Muscle of leg (tissue), 11 donors: ENCODE measurements around the gene GRB2. TPM values are rescaled to one million over a fixed set of nuclear protein-coding genes. Genes with fewer than 3 reads are reported as not detected.
"Not testable (repeated sequence)": the region's sequence is repeated elsewhere in the genome, so short reads cannot be mapped to it uniquely, and the experiment has no call there.

Source experiments
- DNase-seq: peaks from one replicate; pipeline ENCODE4 v3.0.0; 2013
- H3K27ac ChIP-seq: one replicate; pipeline ENCODE4 v1.5.1; 2013; ENCODE audit warnings: mild to moderate bottlenecking, low read length, control low read depth
- H3K27me3 ChIP-seq: one replicate; pipeline ENCODE4 v1.6.1; 2013; ENCODE audit warnings: low read length; ENCODE audit not compliant: control insufficient read depth, insufficient read depth
- H3K36me3 ChIP-seq: one replicate; pipeline ENCODE4 v1.6.1; 2013; ENCODE audit warnings: low read length; ENCODE audit not compliant: control insufficient read depth, insufficient read depth
- H3K4me1 ChIP-seq: one replicate; pipeline ENCODE4 v1.6.1; 2013; ENCODE audit warnings: low read length; ENCODE audit not compliant: control insufficient read depth, insufficient read depth
- H3K4me3 ChIP-seq: one replicate; pipeline ENCODE4 v1.5.1; 2013; ENCODE audit warnings: low read length, control low read depth
- H3K9me3 ChIP-seq: replicated peaks from 2 replicates; pipeline ENCODE4 v1.6.1; 2013; ENCODE audit warnings: low read depth, low read length; ENCODE audit not compliant: control insufficient read depth
- WGBS: methylation state at CpG from one replicate; pipeline ENCODE4 v1.1.5; 2013; ENCODE audit warnings: missing lambda C conversion rate; ENCODE audit not compliant: insufficient coverage; 5-methylcytosine and 5-hydroxymethylcytosine counted together
- polyA plus RNA-seq, 8 donors: library from polyadenylated mRNA; unstranded; fragments of 120-200 nt; gene quantifications; one replicate each; pipeline versions ENCODE4 v1.2.1 to v1.2.3, GENCODE V29; 2013; ENCODE audit warnings: inconsistent platforms in 1 of 8, low replicate concordance in 1 of 8; ENCODE audit not compliant: insufficient read length in 8 of 8, insufficient read depth in 1 of 8
- total RNA-seq: library from RNA; stranded (reverse); fragments of 120-200 nt; gene quantifications from one replicate; pipeline ENCODE4 v1.2.4, GENCODE V29; 2013

GRB2 gene
- total and polyA plus RNA-seq, 9 donors, result 88.4 to 162 (median 147) TPM

- H3K27me3 ChIP-seq, result no peaks in the 10 kb centered on the region
- WGBS, result no CpG with 5 or more reads among the region's 3 CpGs
- H3K36me3 ChIP-seq, result no peaks in the 10 kb centered on the region
- H3K4me3 ChIP-seq, result no peak overlapping the region
- H3K9me3 ChIP-seq, result no peaks in the 10 kb centered on the region
- no peak overlapping the region for H3K27ac ChIP-seq
- H3K4me1 ChIP-seq, result peaks cover 4% of the 10 kb centered on the region
- no peak for DNase-seq
Observed at GRCh38 chr17:75361344-75361743, 44.1 kb downstream of the GRB2 start.

GRCh38 chr17:75356260-75356937 lies 49.1 kb downstream of the GRB2 start:
- 95% methylated on average over 5 of the region's 9 CpGs for WGBS
- Histone ChIP-seq H3K4me1 (peaks cover 8% of the 10 kb centered on the region), H3K27ac (no peak overlapping the region)

GRCh38 chr17:75353176-75353575 lies 52.3 kb downstream of the GRB2 start:
- no peak overlapping the region for H3K4me3 ChIP-seq
- H3K27ac ChIP-seq, result no peak overlapping the region
- H3K36me3 ChIP-seq, result no peaks in the 10 kb centered on the region
- DNase-seq, result no peak
- H3K27me3 ChIP-seq, result no peaks in the 10 kb centered on the region
- no peaks in the 10 kb centered on the region for H3K9me3 ChIP-seq
- peaks cover 12% of the 10 kb centered on the region for H3K4me1 ChIP-seq
- 89% methylated on average over 4 of the region's 8 CpGs for WGBS

More at GRCh38 chr17:75356260-75356937, 49.1 kb downstream of the GRB2 start:
- DNase-seq, result no peak
- H3K4me3 ChIP-seq, result no peak overlapping the region
- H3K27me3 ChIP-seq, result no peaks in the 10 kb centered on the region
- no peaks in the 10 kb centered on the region for H3K36me3 ChIP-seq
- no peaks in the 10 kb centered on the region for H3K9me3 ChIP-seq

GRCh38 chr17:75352079-75352569 lies 53.4 kb downstream of the GRB2 start:
- Histone ChIP-seq H3K27ac (no peak overlapping the region), H3K27me3 (no peaks in the 10 kb centered on the region), H3K9me3 (no peaks in the 10 kb centered on the region), H3K4me1 (peaks cover 21% of the 10 kb centered on the region), H3K36me3 (no peaks in the 10 kb centered on the region), H3K4me3 (no peak overlapping the region)
- 67% methylated on average over 1 of the region's 7 CpGs for WGBS
- DNase-seq, result no peak

- WGBS, result 86% methylated on average over 8 of the region's 9 CpGs
- Histone ChIP-seq H3K9me3 (no peaks in the 10 kb centered on the region), H3K36me3 (no peaks in the 10 kb centered on the region), H3K4me1 (peaks cover 29% of the 10 kb centered on the region), H3K27ac (no peak overlapping the region), H3K27me3 (no peaks in the 10 kb centered on the region), H3K4me3 (no peak overlapping the region)
- DNase-seq, result no peak
Observed at GRCh38 chr17:75350706-75351105, 54.8 kb downstream of the GRB2 start.

GRCh38 chr17:75350029-75350428 lies 55.4 kb downstream of the GRB2 start:
- H3K4me3 ChIP-seq, result no peak overlapping the region
- peaks cover 36% of the 10 kb centered on the region for H3K4me1 ChIP-seq
- H3K9me3 ChIP-seq, result no peaks in the 10 kb centered on the region
- no peak overlapping the region for H3K27ac ChIP-seq
- H3K27me3 ChIP-seq, result no peaks in the 10 kb centered on the region
- no peak for DNase-seq
- no peaks in the 10 kb centered on the region for H3K36me3 ChIP-seq

GRCh38 chr17:75349589-75349988 lies 55.9 kb downstream of the GRB2 start:
- Histone ChIP-seq H3K4me3 (no peak overlapping the region), H3K4me1 (peaks cover 36% of the 10 kb centered on the region), H3K27ac (no peak overlapping the region), H3K9me3 (no peaks in the 10 kb centered on the region), H3K27me3 (no peaks in the 10 kb centered on the region), H3K36me3 (no peaks in the 10 kb centered on the region)
- WGBS, result no CpG with 5 or more reads among the region's 8 CpGs
- DNase-seq, result no peak

GRCh38 chr17:75348386-75349012 lies 57.0 kb downstream of the GRB2 start:
- no peak for DNase-seq
- H3K36me3 ChIP-seq, result no peaks in the 10 kb centered on the region
- H3K27me3 ChIP-seq, result no peaks in the 10 kb centered on the region
- no peaks in the 10 kb centered on the region for H3K9me3 ChIP-seq
- no peak overlapping the region for H3K4me3 ChIP-seq
- peaks cover 43% of the 10 kb centered on the region for H3K4me1 ChIP-seq
- 90% methylated on average over 2 of the region's 8 CpGs for WGBS
- H3K27ac ChIP-seq, result no peak overlapping the region

- no peak for DNase-seq
- no peaks in the 10 kb centered on the region for H3K9me3 ChIP-seq
Observed at GRCh38 chr17:75346906-75347305, 58.6 kb downstream of the GRB2 start.

GRCh38 chr17:75346368-75346767 lies 59.1 kb downstream of the GRB2 start:
- H3K4me1 ChIP-seq, result peaks cover 51% of the 10 kb centered on the region
- not testable (repeated sequence) for H3K27me3 ChIP-seq, H3K27ac ChIP-seq, H3K36me3 ChIP-seq, DNase-seq, H3K9me3 ChIP-seq, H3K4me3 ChIP-seq
- WGBS, result 84% methylated on average over 6 of the region's 9 CpGs

More at GRCh38 chr17:75346906-75347305, 58.6 kb downstream of the GRB2 start:
- 36% methylated on average over 5 of the region's 6 CpGs for WGBS
- H3K27me3 ChIP-seq, result no peaks in the 10 kb centered on the region
- no peaks in the 10 kb centered on the region for H3K36me3 ChIP-seq
- H3K4me1 ChIP-seq, result peaks cover 46% of the 10 kb centered on the region
- no peak overlapping the region for H3K4me3 ChIP-seq
- H3K27ac ChIP-seq, result no peak overlapping the region
